Endothelial cell of umbilical vein (primary cell): ENCODE measurements around the gene SLC25A18. TPM values are rescaled to one million over a fixed set of nuclear protein-coding genes. Genes with fewer than 3 reads are reported as not detected.

Experiments
- BruUV-seq: library from RNA; stranded (reverse); fragments of 400-500 nt; replicated peaks from 2 replicates; lab custom pipeline; 2021; lab: Mats Ljungman, UMichigan
- CTCF ChIA-PET: fragments of 300-600, 350-600 bp; sonication (Branson Sonifier 250); formaldehyde crosslinking; loops from one replicate; lab custom pipeline; 2021; ENCODE audit warnings: antibody characterized with exemption, inconsistent platforms; lab: Charles Lee
- POLR2A ChIA-PET: fragments of 300-600, 350-600 bp; sonication (Branson Sonifier 250); formaldehyde crosslinking; loops from one replicate; lab custom pipeline; 2021; ENCODE audit warnings: antibody characterized with exemption, inconsistent platforms; lab: Charles Lee
- DNase-seq: peaks from one replicate; pipeline ENCODE4 v3.0.0-alpha.2; 2011; ENCODE audit warnings: low read depth, low spot score
- FAIRE-seq: peaks from 2 replicates; lab custom pipeline; 2011; peaks lifted over from hg19 to GRCh38; lab: Jason Lieb, UNC
- H2AFZ ChIP-seq: 2 replicates; pipeline ENCODE4 v1.6.0; 2012; ENCODE audit warnings: low read depth, low read length, control low read depth, inconsistent platforms
- H3K27ac ChIP-seq: 2 replicates; pipeline ENCODE4 v1.5.1; 2011; ENCODE audit warnings: low read depth, mild to moderate bottlenecking, control low read depth, low read length, moderate library complexity; ENCODE audit not compliant: insufficient read depth
- H3K27me3 ChIP-seq, 2 experiments: 2 replicates each; pipeline versions ENCODE4 v1.6.0 to v1.6.1; 2011; ENCODE audit warnings: low read length in 2 of 2, mixed read lengths in 1 of 2; ENCODE audit not compliant: control insufficient read depth in 2 of 2, insufficient read depth in 2 of 2
- H3K36me3 ChIP-seq, 2 experiments: 2 replicates in 1 of 2; 3 replicates in 1 of 2; pipeline ENCODE4 v1.5.1; 2011; ENCODE audit warnings: low read length in 2 of 2, mild to moderate bottlenecking in 1 of 2, moderate library complexity in 1 of 2; ENCODE audit not compliant: control insufficient read depth in 2 of 2, insufficient read depth in 2 of 2; ENCODE audit errors: extremely low read depth in 1 of 2
- H3K4me1 ChIP-seq: 3 replicates; pipeline ENCODE4 v1.5.1; 2011; ENCODE audit warnings: mild to moderate bottlenecking, low read length; ENCODE audit not compliant: control insufficient read depth, insufficient read depth; ENCODE audit errors: extremely low read depth
- H3K4me2 ChIP-seq: 2 replicates; pipeline ENCODE4 v1.6.1; 2011; ENCODE audit warnings: low read length, control low read depth, mixed read lengths; ENCODE audit not compliant: insufficient read depth
- H3K4me3 ChIP-seq, 3 experiments: fragments of 200-600 bp in 1 of 3; sonication (generic), shearing (Covaris generic) in 1 of 3; replicated peaks in 1 of 3; 2 replicates each; pipeline ENCODE4 v1.5.1; 2011 to 2016; ENCODE audit warnings: control low read depth in 3 of 3, low read length in 3 of 3, mild to moderate bottlenecking in 2 of 3, inconsistent platforms in 1 of 3, low read depth in 1 of 3, moderate library complexity in 1 of 3; ENCODE audit not compliant: insufficient read depth in 1 of 3
- H3K79me2 ChIP-seq: 2 replicates; pipeline ENCODE4 v1.6.0; 2012; ENCODE audit warnings: low read length, inconsistent platforms; ENCODE audit not compliant: control insufficient read depth, insufficient read depth
- H3K9ac ChIP-seq: replicated peaks from 2 replicates; pipeline ENCODE3; 2011; ENCODE audit warnings: low read length, control low read depth; ENCODE audit not compliant: insufficient read depth; ENCODE audit errors: extremely low read depth
- H3K9me1 ChIP-seq: replicated peaks from 3 replicates; pipeline ENCODE4 v1.6.0; 2011; ENCODE audit warnings: mild to moderate bottlenecking, low read length; ENCODE audit not compliant: control insufficient read depth, insufficient read depth; ENCODE audit errors: extremely low read depth
- H3K9me3 ChIP-seq: replicated peaks from 2 replicates; pipeline ENCODE4 v1.5.1; 2012; ENCODE audit warnings: low read length, inconsistent platforms; ENCODE audit not compliant: control insufficient read depth, insufficient read depth
- H4K20me1 ChIP-seq: replicated peaks from 2 replicates; pipeline ENCODE3; 2011; ENCODE audit warnings: mild to moderate bottlenecking, low read length; ENCODE audit not compliant: control insufficient read depth, insufficient read depth; ENCODE audit errors: extremely low read depth
- EZH2 ChIP-seq: IDR thresholded peaks from 2 replicates; pipeline ENCODE4 v1.6.1; 2012; ENCODE audit warnings: borderline replicate concordance, low read depth, mild to moderate bottlenecking, moderate library complexity, low read length, inconsistent platforms; ENCODE audit not compliant: severe bottlenecking
- FOS ChIP-seq: IDR thresholded peaks from 2 replicates; pipeline ENCODE4 v1.6.1; 2011; ENCODE audit warnings: mild to moderate bottlenecking, low read length, moderate library complexity, borderline replicate concordance; ENCODE audit not compliant: insufficient read depth
- GATA2 ChIP-seq: IDR thresholded peaks from 2 replicates; pipeline ENCODE4 v1.7.0; 2011; ENCODE audit warnings: low read depth, mild to moderate bottlenecking, moderate library complexity, mixed read lengths, low read length; ENCODE audit not compliant: insufficient read length, insufficient read depth
- JUN ChIP-seq: IDR thresholded peaks from 2 replicates; pipeline ENCODE4 v1.6.1; 2011; ENCODE audit warnings: borderline replicate concordance, low read depth; ENCODE audit not compliant: insufficient read length, insufficient read depth
- MYC ChIP-seq: IDR thresholded peaks from one replicate; pipeline ENCODE4 v1.6.1; 2011; ENCODE audit warnings: mild to moderate bottlenecking, low read depth, low read length
- POLR2A ChIP-seq: IDR thresholded peaks from 2 replicates; pipeline ENCODE4 v1.6.1; 2012; ENCODE audit warnings: low read depth, mild to moderate bottlenecking, control low read depth, low read length
- POLR2AphosphoS5 ChIP-seq: IDR thresholded peaks from 2 replicates; pipeline ENCODE4 v1.6.1; 2012; ENCODE audit warnings: low read depth, mild to moderate bottlenecking, control low read depth, low read length, moderate library complexity; ENCODE audit not compliant: insufficient read depth
- dilution Hi-C: fragments of 300-500 bp; cut with MboI; formaldehyde crosslinking; loops from one replicate; pipeline ENCODE4 v1.15.0; 2019; ENCODE audit warnings: low sequenced_read_pairs; ENCODE audit not compliant: extremely low pct_ligation_motif_present
- intact Hi-C: fragments of 100-400 bp; cut with micrococcal nuclease; formaldehyde crosslinking; loops from one replicate; pipeline ENCODE4 v1.10.0; 2022
- polyA plus RNA-seq, 4 experiments: library from polyadenylated mRNA; depleted of rRNA in 3 of 4; stranded (reverse) in 3 of 4; unstranded in 1 of 4; fragments of >200 nt; gene quantifications; 2 replicates each; pipeline versions ENCODE4 v1.2.1 to v1.2.3, GENCODE V29; 2011 to 2012; ENCODE audit warnings: missing spikeins in 1 of 4
- total RNA-seq: library from RNA; stranded (reverse); gene quantifications from 2 replicates; pipeline ENCODE4 v1.2.3, GENCODE V29; 2021
- TF ChIP-seq, protein P1 (sequence below), 2 donors: IDR thresholded peaks; 1 replicate in 1 of 2; 2 replicates in 1 of 2; pipeline ENCODE4 v1.5.1; 2011; ENCODE audit warnings: low read length in 2 of 2, mild to moderate bottlenecking in 2 of 2, moderate library complexity in 2 of 2, control low read depth in 1 of 2, inconsistent platforms in 1 of 2, low read depth in 1 of 2; ENCODE audit not compliant: insufficient read depth in 1 of 2; ENCODE audit errors: extremely low read depth in 1 of 2
- TF ChIP-seq, protein P2 (sequence below): IDR thresholded peaks from 2 replicates; pipeline ENCODE4 v1.6.1; 2011; ENCODE audit not compliant: insufficient read depth, insufficient read length

The SLC25A18 gene
- total and polyA plus RNA-seq, 2 donors (not counting 3 experiments of a cell fraction or from before 2014, with no cell fraction given), result not detected

DNA sequence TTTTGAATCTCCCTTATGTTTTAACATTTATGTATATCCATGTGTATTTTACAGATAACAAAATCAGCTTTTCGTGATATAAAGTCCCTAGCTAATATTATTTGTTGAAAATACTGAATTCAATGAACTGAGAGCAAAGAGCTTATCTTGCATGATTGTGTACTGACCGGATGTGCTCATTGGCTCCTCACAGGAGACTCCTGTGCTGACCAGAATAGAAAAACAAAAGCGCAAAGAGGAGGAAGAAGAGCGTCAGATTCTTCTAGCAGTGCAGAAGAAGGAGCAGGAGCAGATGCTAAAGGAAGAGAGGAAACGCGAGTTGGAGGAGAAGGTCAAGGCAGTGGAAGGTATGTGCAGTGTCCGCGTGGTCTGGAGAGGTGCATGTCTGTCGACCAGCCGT lies 39.4 kb upstream of the SLC25A18 start:
- H2AFZ ChIP-seq, result no peak overlapping the region
- FAIRE-seq (no peak), DNase-seq (no peak)
- H3K4me3 ChIP-seq, result no peak overlapping the region
- dilution Hi-C loops, result no loop called here
- ChIA-PET POLR2A (no interaction called here), CTCF (interaction anchor here (0.6 kb wide), 1 partner anchor 21 kb away, joined by 3 read pairs; no protein-coding TSS in a partner anchor)
- intact Hi-C loops, result no loop called here
- no TSS peak for BruUV-seq
- H3K36me3 ChIP-seq, result no peaks in the 10 kb centered on the region
- no peaks in the 10 kb centered on the region for H4K20me1 ChIP-seq
- no peaks in the 10 kb centered on the region for H3K9me1 ChIP-seq
- no peak overlapping the region for H3K9ac ChIP-seq
- H3K27ac ChIP-seq, result no peak overlapping the region
- no peaks in the 10 kb centered on the region for H3K79me2 ChIP-seq
- peaks cover 0 to 3% of the 10 kb centered on the region in 2 experiments for H3K27me3 ChIP-seq
- TF ChIP-seq POLR2AphosphoS5 (no peak), EZH2 (no peak), FOS (no peak), MYC (no peak), POLR2A (no peak), GATA2 (no peak), JUN (no peak)
- TF ChIP-seq, protein P1, sequence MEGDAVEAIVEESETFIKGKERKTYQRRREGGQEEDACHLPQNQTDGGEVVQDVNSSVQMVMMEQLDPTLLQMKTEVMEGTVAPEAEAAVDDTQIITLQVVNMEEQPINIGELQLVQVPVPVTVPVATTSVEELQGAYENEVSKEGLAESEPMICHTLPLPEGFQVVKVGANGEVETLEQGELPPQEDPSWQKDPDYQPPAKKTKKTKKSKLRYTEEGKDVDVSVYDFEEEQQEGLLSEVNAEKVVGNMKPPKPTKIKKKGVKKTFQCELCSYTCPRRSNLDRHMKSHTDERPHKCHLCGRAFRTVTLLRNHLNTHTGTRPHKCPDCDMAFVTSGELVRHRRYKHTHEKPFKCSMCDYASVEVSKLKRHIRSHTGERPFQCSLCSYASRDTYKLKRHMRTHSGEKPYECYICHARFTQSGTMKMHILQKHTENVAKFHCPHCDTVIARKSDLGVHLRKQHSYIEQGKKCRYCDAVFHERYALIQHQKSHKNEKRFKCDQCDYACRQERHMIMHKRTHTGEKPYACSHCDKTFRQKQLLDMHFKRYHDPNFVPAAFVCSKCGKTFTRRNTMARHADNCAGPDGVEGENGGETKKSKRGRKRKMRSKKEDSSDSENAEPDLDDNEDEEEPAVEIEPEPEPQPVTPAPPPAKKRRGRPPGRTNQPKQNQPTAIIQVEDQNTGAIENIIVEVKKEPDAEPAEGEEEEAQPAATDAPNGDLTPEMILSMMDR (IDR thresholded peaks at IDR 0.05; ENCODE audit: extremely low read depth in 1 of 2, insufficient read depth in 1 of 2, low read depth in 1 of 2, low read length in 2 of 2), result no peak
- TF ChIP-seq, protein P2, sequence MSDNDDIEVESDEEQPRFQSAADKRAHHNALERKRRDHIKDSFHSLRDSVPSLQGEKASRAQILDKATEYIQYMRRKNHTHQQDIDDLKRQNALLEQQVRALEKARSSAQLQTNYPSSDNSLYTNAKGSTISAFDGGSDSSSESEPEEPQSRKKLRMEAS, result no peak
- no peak overlapping the region for H3K4me2 ChIP-seq
- H3K4me1 ChIP-seq, result peaks cover 2% of the 10 kb centered on the region
- no peaks in the 10 kb centered on the region for H3K9me3 ChIP-seq
